ENCODE results near the gene POLR1A. TPM values are rescaled to one million over a fixed set of nuclear protein-coding genes. Genes with fewer than 3 reads are reported as not detected.

The POLR1A gene
- total and polyA plus RNA-seq, 2 of the 8 experiments (the other 6 are each of a cell fraction or from before 2014, with no cell fraction given): 8.9 to 58.1 TPM

DNA sequence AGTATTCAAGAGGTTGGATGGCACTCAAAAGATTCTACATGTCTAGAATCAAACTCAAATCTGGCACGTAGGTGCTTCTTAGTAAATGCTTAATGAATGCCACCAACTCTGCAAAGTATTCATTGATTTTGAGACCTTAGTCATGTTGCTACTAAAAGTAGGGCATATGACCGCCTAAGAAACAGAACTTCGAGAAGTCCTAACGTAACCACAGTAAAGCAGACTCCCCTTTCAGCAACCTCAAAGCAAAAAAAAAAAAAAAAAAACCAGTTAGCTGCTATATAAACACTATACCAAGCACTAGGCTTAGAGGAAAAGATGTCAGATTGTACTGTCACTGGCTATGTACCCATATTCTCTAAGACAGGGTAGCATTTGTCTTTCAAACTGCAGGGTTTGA is 34.3 kb upstream of the POLR1A start:
- no peak overlapping the region for H3K23ac ChIP-seq (ENCODE audit: insufficient read length)
- H2AFZ ChIP-seq (ENCODE audit: low read length): no peak overlapping the region
- no peak overlapping the region for H2BK120ac ChIP-seq (replicated peaks; ENCODE audit: low read depth, low read length)
- H3K4me1 ChIP-seq (replicated peaks in 1 of 4; ENCODE audit: control insufficient read depth in 3 of 4, insufficient read depth in 4 of 4, low read length in 3 of 4): no peaks in the 10 kb centered on the region
- H2BK12ac ChIP-seq (ENCODE audit: low read depth, low read length): no peak overlapping the region
- no peak overlapping the region for H3K14ac ChIP-seq (ENCODE audit: insufficient read length)
- no peak overlapping the region for H3K18ac ChIP-seq (ENCODE audit: extremely low read depth, low read length)
- no peaks in the 10 kb centered on the region for H3K79me2 ChIP-seq (ENCODE audit: control insufficient read depth in 1 of 2, insufficient read depth in 2 of 2, low read length in 2 of 2)
- H3K36me3 ChIP-seq (ENCODE audit: control insufficient read depth in 2 of 4, insufficient read depth in 4 of 4, low read length in 3 of 4): peaks cover 41 to 78% (median 59%) of the 10 kb centered on the region in 4 experiments; a peak in 7 of 8 replicates
- TF ChIP-seq, protein P1, sequence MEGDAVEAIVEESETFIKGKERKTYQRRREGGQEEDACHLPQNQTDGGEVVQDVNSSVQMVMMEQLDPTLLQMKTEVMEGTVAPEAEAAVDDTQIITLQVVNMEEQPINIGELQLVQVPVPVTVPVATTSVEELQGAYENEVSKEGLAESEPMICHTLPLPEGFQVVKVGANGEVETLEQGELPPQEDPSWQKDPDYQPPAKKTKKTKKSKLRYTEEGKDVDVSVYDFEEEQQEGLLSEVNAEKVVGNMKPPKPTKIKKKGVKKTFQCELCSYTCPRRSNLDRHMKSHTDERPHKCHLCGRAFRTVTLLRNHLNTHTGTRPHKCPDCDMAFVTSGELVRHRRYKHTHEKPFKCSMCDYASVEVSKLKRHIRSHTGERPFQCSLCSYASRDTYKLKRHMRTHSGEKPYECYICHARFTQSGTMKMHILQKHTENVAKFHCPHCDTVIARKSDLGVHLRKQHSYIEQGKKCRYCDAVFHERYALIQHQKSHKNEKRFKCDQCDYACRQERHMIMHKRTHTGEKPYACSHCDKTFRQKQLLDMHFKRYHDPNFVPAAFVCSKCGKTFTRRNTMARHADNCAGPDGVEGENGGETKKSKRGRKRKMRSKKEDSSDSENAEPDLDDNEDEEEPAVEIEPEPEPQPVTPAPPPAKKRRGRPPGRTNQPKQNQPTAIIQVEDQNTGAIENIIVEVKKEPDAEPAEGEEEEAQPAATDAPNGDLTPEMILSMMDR (IDR thresholded peaks at IDR 0.05; ENCODE audit: control extremely low read depth in 1 of 3, insufficient read depth in 1 of 3, low read depth in 1 of 3, low read length in 3 of 3): no peak
- TF ChIP-seq JUND (IDR thresholded peaks at IDR 0.05; ENCODE audit: low read length) (no peak), FOSL1 (IDR thresholded peaks at IDR 0.05; ENCODE audit: insufficient read depth, low read depth, low read length) (no peak), JUN (IDR thresholded peaks at IDR 0.05; ENCODE audit: low read depth, low read length) (no peak), EZH2 (IDR thresholded peaks at IDR 0.05; ENCODE audit: low read depth, low read length, severe bottlenecking) (no peak), SP2 (IDR thresholded peaks at IDR 0.05; ENCODE audit: low read length) (no peak), POLR2AphosphoS5 (IDR thresholded peaks at IDR 0.05; ENCODE audit: low read depth, low read length) (no peak; the same call in 1 of the 2 replicates), PHF8 (conservative IDR thresholded peaks at IDR 0.05; ENCODE audit: low read depth, low read length) (no peak), TBP (IDR thresholded peaks at IDR 0.05; ENCODE audit: low read depth, low read length) (no peak)
- H3K27me3 ChIP-seq (replicated peaks in 1 of 4; ENCODE audit: control insufficient read depth in 3 of 4, extremely low read depth in 1 of 4, insufficient read depth in 3 of 4, low read length in 3 of 4): no peaks in the 10 kb centered on the region
- no peak overlapping the region for H4K5ac ChIP-seq (ENCODE audit: insufficient read length, low read depth, low read length)
- H4K8ac ChIP-seq (ENCODE audit: extremely low read depth, insufficient read depth, low read length): no peak overlapping the region
- no peaks in the 10 kb centered on the region for H3K23me2 ChIP-seq (ENCODE audit: low read depth, low read length)
- H3K9ac ChIP-seq (replicated peaks in 1 of 4; ENCODE audit: extremely low read depth in 1 of 4, low read depth in 3 of 4, low read length in 3 of 4): no peak overlapping the region
- H3K4ac ChIP-seq (replicated peaks; ENCODE audit: insufficient read length, low read depth, low read length): no peak overlapping the region
- peaks cover 0 to 9% of the 10 kb centered on the region in 2 experiments for H4K20me1 ChIP-seq (replicated peaks in 1 of 2; ENCODE audit: control insufficient read depth in 1 of 2, insufficient read depth in 2 of 2, low read length in 2 of 2)
- no peak overlapping the region for H2AK5ac ChIP-seq (ENCODE audit: low read depth, low read length)
- H3K4me3 ChIP-seq (ENCODE audit: extremely low read depth in 1 of 4, insufficient read depth in 2 of 4, low read depth in 3 of 4, low read length in 4 of 4): no peak overlapping the region
- H3K79me1 ChIP-seq (ENCODE audit: low read depth, low read length): no peaks in the 10 kb centered on the region
- ChIA-PET POLR2A (ENCODE audit: partially characterized antibody) (no interaction called here), CTCF (ENCODE audit: partially characterized antibody) (no interaction called here)
- no peak overlapping the region for H4K91ac ChIP-seq (replicated peaks; ENCODE audit: insufficient read length, low read length)
- no peak overlapping the region for H2BK15ac ChIP-seq (ENCODE audit: low read length)
- no peak overlapping the region for H2BK5ac ChIP-seq (ENCODE audit: low read depth, low read length)
- H3K9me3 ChIP-seq (ENCODE audit: insufficient read depth in 2 of 2, low read depth in 1 of 2, low read length in 1 of 2): no peaks in the 10 kb centered on the region
- no peak overlapping the region for H3K4me2 ChIP-seq (ENCODE audit: insufficient read depth in 1 of 2, low read depth in 2 of 2, low read length in 2 of 2)
- H3K56ac ChIP-seq (replicated peaks; ENCODE audit: insufficient read length, low read depth, low read length): no peak overlapping the region
- no peak overlapping the region for H2BK20ac ChIP-seq (ENCODE audit: low read length)
- H3K27ac ChIP-seq (ENCODE audit: low read depth, low read length): no peak overlapping the region
- WGBS, 2 experiments (ENCODE audit: extremely low coverage in 1 of 2, insufficient coverage in 1 of 2, insufficient read length in 1 of 2, insufficient replicate concordance in 2 of 2, low coverage in 1 of 2, low lambda C conversion rate in 2 of 2, missing lambda C conversion rate in 1 of 2): 92% methylated on average over 4 of the region's 4 CpGs; no CpG with 5 or more reads in 1 of the 2 experiments
- FAIRE-seq (no peak), DNase-seq (ENCODE audit: low read depth in 1 of 2, low spot score in 2 of 2) (no peak)

Data from H1 (cell line).